ENCODE results near the gene IMPDH1. TPM values are rescaled to one million over a fixed set of nuclear protein-coding genes. Genes with fewer than 3 reads are reported as not detected.

IMPDH1 gene
- total RNA-seq, 1 experiment from 2014 or later, result 114 TPM

DNA sequence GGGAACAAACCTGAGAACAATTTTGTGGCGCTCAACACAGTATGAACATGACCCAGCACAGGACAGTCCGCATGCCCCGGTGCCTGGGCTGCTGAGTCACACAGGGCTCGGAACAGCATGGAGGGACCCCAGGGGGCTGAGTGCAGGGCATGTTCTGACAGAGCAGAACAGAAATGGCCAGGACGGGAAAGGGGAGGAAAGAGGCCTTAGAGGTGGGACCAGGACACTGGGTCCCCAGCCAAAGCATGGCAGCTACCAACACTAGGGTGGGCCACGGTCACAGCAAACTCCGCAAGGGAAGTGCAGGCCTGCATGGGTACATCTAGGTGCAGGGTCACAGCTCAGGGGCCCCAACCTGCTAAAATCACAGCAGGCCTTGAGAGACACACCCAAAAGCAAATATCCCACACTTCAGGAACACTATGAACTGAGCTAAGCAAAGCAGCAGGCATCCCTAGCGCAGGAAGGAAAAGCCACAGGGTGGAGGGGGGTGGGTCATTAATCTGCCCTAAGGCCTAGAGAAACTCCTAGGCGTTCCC lies 5.6 kb downstream of the IMPDH1 start:
- ChIA-PET CTCF (interaction anchor here (0.6 kb wide), 1 partner anchor 67 kb away, joined by 8 read pairs; no protein-coding TSS in a partner anchor), POLR2A (no interaction called here)
- Histone ChIP-seq H3K27me3 (ENCODE audit: control insufficient read depth, insufficient read depth, low read length) (no peaks in the 10 kb centered on the region), H3K4me1 (ENCODE audit: control insufficient read depth, insufficient read depth, low read length) (peaks cover 35% of the 10 kb centered on the region), H3K36me3 (ENCODE audit: control insufficient read depth, insufficient read depth, low read length) (no peaks in the 10 kb centered on the region; the same call in 1 of the 2 replicates), H3K27ac (ENCODE audit: low read length) (no peak overlapping the region), H3K4me3 (ENCODE audit: low read depth in 2 of 2, low read length in 2 of 2) (peak overlapping the region; percentile 62 to 68; a peak in 3 of 4 replicates), H3K9me3 (ENCODE audit: control insufficient read depth, insufficient read depth, low read depth, low read length) (no peaks in the 10 kb centered on the region)
- in situ Hi-C loops (cut with HindIII; ENCODE audit: low pct_unique_long_range_greater_than_20kb, low sequenced_read_pairs) (no loop called here), intact Hi-C loops (cut with micrococcal nuclease; ENCODE audit: unreplicated experiment) (no loop called here)
- TF ChIP-seq SIN3A (IDR thresholded peaks at IDR 0.05; ENCODE audit: borderline replicate concordance, insufficient read depth, low read depth, low read length), result no peak
- TF ChIP-seq, protein P1, sequence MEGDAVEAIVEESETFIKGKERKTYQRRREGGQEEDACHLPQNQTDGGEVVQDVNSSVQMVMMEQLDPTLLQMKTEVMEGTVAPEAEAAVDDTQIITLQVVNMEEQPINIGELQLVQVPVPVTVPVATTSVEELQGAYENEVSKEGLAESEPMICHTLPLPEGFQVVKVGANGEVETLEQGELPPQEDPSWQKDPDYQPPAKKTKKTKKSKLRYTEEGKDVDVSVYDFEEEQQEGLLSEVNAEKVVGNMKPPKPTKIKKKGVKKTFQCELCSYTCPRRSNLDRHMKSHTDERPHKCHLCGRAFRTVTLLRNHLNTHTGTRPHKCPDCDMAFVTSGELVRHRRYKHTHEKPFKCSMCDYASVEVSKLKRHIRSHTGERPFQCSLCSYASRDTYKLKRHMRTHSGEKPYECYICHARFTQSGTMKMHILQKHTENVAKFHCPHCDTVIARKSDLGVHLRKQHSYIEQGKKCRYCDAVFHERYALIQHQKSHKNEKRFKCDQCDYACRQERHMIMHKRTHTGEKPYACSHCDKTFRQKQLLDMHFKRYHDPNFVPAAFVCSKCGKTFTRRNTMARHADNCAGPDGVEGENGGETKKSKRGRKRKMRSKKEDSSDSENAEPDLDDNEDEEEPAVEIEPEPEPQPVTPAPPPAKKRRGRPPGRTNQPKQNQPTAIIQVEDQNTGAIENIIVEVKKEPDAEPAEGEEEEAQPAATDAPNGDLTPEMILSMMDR (IDR thresholded peaks at IDR 0.05), result no peak
- TF ChIP-seq, protein P2, sequence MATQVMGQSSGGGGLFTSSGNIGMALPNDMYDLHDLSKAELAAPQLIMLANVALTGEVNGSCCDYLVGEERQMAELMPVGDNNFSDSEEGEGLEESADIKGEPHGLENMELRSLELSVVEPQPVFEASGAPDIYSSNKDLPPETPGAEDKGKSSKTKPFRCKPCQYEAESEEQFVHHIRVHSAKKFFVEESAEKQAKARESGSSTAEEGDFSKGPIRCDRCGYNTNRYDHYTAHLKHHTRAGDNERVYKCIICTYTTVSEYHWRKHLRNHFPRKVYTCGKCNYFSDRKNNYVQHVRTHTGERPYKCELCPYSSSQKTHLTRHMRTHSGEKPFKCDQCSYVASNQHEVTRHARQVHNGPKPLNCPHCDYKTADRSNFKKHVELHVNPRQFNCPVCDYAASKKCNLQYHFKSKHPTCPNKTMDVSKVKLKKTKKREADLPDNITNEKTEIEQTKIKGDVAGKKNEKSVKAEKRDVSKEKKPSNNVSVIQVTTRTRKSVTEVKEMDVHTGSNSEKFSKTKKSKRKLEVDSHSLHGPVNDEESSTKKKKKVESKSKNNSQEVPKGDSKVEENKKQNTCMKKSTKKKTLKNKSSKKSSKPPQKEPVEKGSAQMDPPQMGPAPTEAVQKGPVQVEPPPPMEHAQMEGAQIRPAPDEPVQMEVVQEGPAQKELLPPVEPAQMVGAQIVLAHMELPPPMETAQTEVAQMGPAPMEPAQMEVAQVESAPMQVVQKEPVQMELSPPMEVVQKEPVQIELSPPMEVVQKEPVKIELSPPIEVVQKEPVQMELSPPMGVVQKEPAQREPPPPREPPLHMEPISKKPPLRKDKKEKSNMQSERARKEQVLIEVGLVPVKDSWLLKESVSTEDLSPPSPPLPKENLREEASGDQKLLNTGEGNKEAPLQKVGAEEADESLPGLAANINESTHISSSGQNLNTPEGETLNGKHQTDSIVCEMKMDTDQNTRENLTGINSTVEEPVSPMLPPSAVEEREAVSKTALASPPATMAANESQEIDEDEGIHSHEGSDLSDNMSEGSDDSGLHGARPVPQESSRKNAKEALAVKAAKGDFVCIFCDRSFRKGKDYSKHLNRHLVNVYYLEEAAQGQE (IDR thresholded peaks at IDR 0.05; ENCODE audit: insufficient read depth in 1 of 2, low read depth in 2 of 2, low read length in 1 of 2), result no peak
- no peak for TF ChIP-seq TCF7L2 (IDR thresholded peaks at IDR 0.05; ENCODE audit: low read depth, low read length)
- no peak for TF ChIP-seq POLR2AphosphoS5 (IDR thresholded peaks at IDR 0.05; ENCODE audit: low read depth, low read length)
- ATAC-seq (no peak), DNase-seq (ENCODE audit: low read depth, low spot score) (no peak)
- BruUV-seq (replicated peaks), result no TSS peak

DNA sequence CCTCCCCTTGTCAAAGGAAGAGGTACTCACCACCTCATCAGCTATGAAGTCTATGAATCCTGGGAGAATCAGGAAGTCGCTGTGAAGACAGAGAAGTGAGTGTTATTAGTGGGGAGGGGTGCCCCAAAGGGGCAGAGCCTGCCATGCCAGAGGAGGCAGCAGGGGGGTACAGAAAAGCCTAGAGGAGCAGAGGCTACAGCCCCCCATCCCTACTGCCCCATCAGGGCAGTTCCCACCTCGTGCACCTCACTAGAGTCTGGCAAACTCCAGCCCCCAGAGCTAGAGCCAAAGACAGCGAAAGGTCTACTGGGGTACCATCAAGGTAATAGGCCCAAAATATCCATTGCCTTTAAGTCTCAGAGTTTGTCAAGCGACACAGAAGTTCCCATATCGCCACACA lies 6.1 kb downstream of the IMPDH1 start:
- Histone ChIP-seq H3K36me3 (ENCODE audit: control insufficient read depth, insufficient read depth, low read length) (no peaks in the 10 kb centered on the region; the same call in 1 of the 2 replicates), H3K9me3 (ENCODE audit: control insufficient read depth, insufficient read depth, low read depth, low read length) (no peaks in the 10 kb centered on the region), H3K4me3 (ENCODE audit: low read depth in 2 of 2, low read length in 2 of 2) (no peak overlapping the region), H3K4me1 (ENCODE audit: control insufficient read depth, insufficient read depth, low read length) (peaks cover 30% of the 10 kb centered on the region), H3K27ac (ENCODE audit: low read length) (no peak overlapping the region), H3K27me3 (ENCODE audit: control insufficient read depth, insufficient read depth, low read length) (no peaks in the 10 kb centered on the region)
- DNase-seq (ENCODE audit: low read depth, low spot score) (no peak), ATAC-seq (no peak)
- TF ChIP-seq POLR2AphosphoS5 (IDR thresholded peaks at IDR 0.05; ENCODE audit: low read depth, low read length), result no peak
- TF ChIP-seq, protein P2 (IDR thresholded peaks at IDR 0.05; ENCODE audit: insufficient read depth in 1 of 2, low read depth in 2 of 2, low read length in 1 of 2), result no peak
- TF ChIP-seq TCF7L2 (IDR thresholded peaks at IDR 0.05; ENCODE audit: low read depth, low read length), result no peak
- TF ChIP-seq, protein P1 (IDR thresholded peaks at IDR 0.05), result no peak
- TF ChIP-seq SIN3A (IDR thresholded peaks at IDR 0.05; ENCODE audit: borderline replicate concordance, insufficient read depth, low read depth, low read length), result no peak
- POLR2A ChIA-PET, result no interaction called here
- intact Hi-C loops (cut with micrococcal nuclease; ENCODE audit: unreplicated experiment), result no loop called here
- in situ Hi-C loops (cut with HindIII; ENCODE audit: low pct_unique_long_range_greater_than_20kb, low sequenced_read_pairs), result no loop called here
- BruUV-seq (replicated peaks), result no TSS peak
- CTCF ChIA-PET, result no interaction called here

Data from Panc1 (cell line).